Esophagus (tissue), 2 donors: ENCODE results near the gene SIM2. TPM values are rescaled to one million over a fixed set of nuclear protein-coding genes. Genes with fewer than 3 reads are reported as not detected.

Experiments used
- H3K27ac ChIP-seq, 2 donors: one replicate each; pipeline ENCODE4 v1.5.1; 2013; ENCODE audit warnings: low read depth in 2 of 2, mild to moderate bottlenecking in 2 of 2, inconsistent platforms in 1 of 2, low read length in 1 of 2, moderate library complexity in 1 of 2
- H3K27me3 ChIP-seq, 2 donors: one replicate each; pipeline ENCODE4 v1.6.1; 2013; ENCODE audit warnings: low read length in 2 of 2, control low read depth in 1 of 2, mild to moderate bottlenecking in 1 of 2; ENCODE audit not compliant: insufficient read depth in 2 of 2, control insufficient read depth in 1 of 2
- H3K36me3 ChIP-seq, 2 donors: one replicate each; pipeline ENCODE4 v1.6.1; 2013; ENCODE audit warnings: low read length in 1 of 2; ENCODE audit not compliant: control insufficient read depth in 2 of 2, insufficient read depth in 2 of 2
- H3K4me1 ChIP-seq, 2 donors: one replicate each; pipeline ENCODE4 v1.6.1; 2013; ENCODE audit warnings: low read length in 1 of 2; ENCODE audit not compliant: control insufficient read depth in 2 of 2, insufficient read depth in 2 of 2
- H3K4me3 ChIP-seq, 2 donors: one replicate each; pipeline ENCODE4 v1.5.1; 2013; ENCODE audit warnings: low read length in 2 of 2, mild to moderate bottlenecking in 2 of 2, low read depth in 1 of 2, moderate library complexity in 1 of 2
- H3K9me3 ChIP-seq, 2 donors: one replicate each; pipeline ENCODE4 v1.6.1; 2013; ENCODE audit warnings: mild to moderate bottlenecking in 2 of 2, low read depth in 1 of 2, low read length in 1 of 2, moderate library complexity in 1 of 2; ENCODE audit not compliant: control insufficient read depth in 2 of 2, insufficient read depth in 1 of 2
- WGBS, 2 donors: extraction: QIAGEN DNeasy Blood & Tissue Kit; methylation state at CpG; one replicate each; pipeline ENCODE4 v1.1.7; 2013; 5-methylcytosine and 5-hydroxymethylcytosine counted together
- polyA plus RNA-seq, 2 donors: library from polyadenylated mRNA; stranded (reverse); fragments of 200-250 nt; gene quantifications; one replicate each; pipeline ENCODE4 v1.2.3, GENCODE V29; 2013
- donor health status: healthy with polysubstance abuse.
- donor health status: Bipolar disorder and iron deficiency.

Gene SIM2
- polyA plus RNA-seq, 2 donors, result 18.7 to 42.9 TPM

- H3K36me3 ChIP-seq, result peaks cover 0 to 7% of the 10 kb centered on the region in 2 donors
- 66 to 69% methylated on average over 25 of the region's 25 CpGs for WGBS, 2 donors
- peaks cover 0 to 7% of the 10 kb centered on the region in 2 donors for H3K4me1 ChIP-seq
- H3K4me3 ChIP-seq, result no peak overlapping the region
- no peaks in the 10 kb centered on the region for H3K27me3 ChIP-seq
- no peak overlapping the region for H3K27ac ChIP-seq
- no peaks in the 10 kb centered on the region for H3K9me3 ChIP-seq
These were observed 23.8 kb downstream of the SIM2 start for GRCh38 chr21:36722370-36723368.

DNA sequence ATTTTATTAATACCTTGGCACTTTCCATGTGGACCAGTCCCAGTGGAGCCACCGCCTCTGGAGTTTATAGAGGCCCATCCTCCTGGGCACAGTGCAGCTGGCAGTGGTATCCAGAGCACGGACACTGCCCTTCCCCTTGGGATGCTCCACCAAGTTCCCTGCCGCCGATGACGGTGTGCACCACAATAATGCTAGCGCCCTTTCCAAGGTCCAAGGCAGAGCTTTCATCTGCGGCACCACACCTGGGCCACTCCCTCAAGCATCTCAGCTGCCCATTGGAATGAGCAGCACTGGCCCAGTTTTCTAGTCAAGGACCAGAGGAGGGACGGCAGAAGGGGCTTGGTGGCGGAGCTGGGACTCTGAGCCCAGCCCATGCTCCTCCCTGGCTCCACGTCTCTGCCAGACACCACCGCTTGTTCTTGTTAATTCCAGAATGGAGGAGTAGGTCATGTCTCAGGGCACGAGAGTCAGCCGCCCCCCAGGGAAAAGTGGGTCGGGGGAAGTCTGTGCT, 24.5 kb downstream of the SIM2 start:
- H3K4me3 ChIP-seq, result no peak overlapping the region
- WGBS, 2 donors, result 74 to 79% methylated on average over 14 of the region's 14 CpGs
- H3K27me3 ChIP-seq, result no peaks in the 10 kb centered on the region

GRCh38 chr21:36724660-36725059, 25.7 kb downstream of the SIM2 start:
- 65 to 68% methylated on average over 3 of the region's 3 CpGs for WGBS, 2 donors
- no peaks in the 10 kb centered on the region for H3K27me3 ChIP-seq
- peaks cover 0 to 11% of the 10 kb centered on the region in 2 donors for H3K36me3 ChIP-seq
- no peaks in the 10 kb centered on the region for H3K4me1 ChIP-seq
- no peak overlapping the region for H3K4me3 ChIP-seq
- H3K9me3 ChIP-seq, result no peaks in the 10 kb centered on the region
- H3K27ac ChIP-seq, result no peak overlapping the region

More for the DNA sequence above, 24.5 kb downstream of the SIM2 start:
- Histone ChIP-seq H3K27ac (no peak overlapping the region), H3K36me3 (peaks cover 0 to 11% of the 10 kb centered on the region in 2 donors), H3K4me1 (peaks cover 0 to 7% of the 10 kb centered on the region in 2 donors), H3K9me3 (no peaks in the 10 kb centered on the region)

DNA sequence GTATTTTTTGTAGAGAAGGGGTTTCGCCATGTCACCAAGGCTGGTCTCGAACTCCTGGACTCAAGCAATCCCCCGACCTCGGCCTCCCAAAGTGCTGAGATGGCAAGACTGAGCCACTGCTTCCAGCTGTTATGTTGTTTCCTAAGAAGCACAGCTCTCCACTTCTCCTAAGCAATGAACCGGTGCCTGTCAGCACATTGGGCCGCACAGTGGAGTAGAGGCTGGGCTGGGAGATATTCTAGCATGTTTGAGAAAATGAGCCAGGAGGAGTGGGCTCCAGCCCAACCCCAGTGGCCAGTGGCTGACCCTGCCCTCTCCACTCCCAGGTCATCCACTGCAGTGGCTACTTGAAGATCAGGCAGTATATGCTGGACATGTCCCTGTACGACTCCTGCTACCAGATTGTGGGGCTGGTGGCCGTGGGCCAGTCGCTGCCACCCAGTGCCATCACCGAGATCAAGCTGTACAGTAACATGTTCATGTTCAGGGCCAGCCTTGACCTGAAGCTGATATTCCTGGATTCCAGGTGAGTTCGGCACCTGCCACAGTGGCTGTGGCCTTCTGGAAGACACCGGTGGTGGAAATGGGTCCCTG, 27.0 kb downstream of the SIM2 start:
- no peaks in the 10 kb centered on the region for H3K27me3 ChIP-seq

GRCh38 chr21:36727866-36728265, 29.0 kb downstream of the SIM2 start:
- Histone ChIP-seq H3K9me3 (no peaks in the 10 kb centered on the region), H3K27ac (no peak overlapping the region), H3K27me3 (no peaks in the 10 kb centered on the region), H3K4me3 (no peak overlapping the region), H3K36me3 (peaks cover 0 to 25% of the 10 kb centered on the region in 2 donors), H3K4me1 (no peaks in the 10 kb centered on the region)
- WGBS, 2 donors, result 78 to 87% methylated on average over 6 of the region's 6 CpGs

More for the DNA sequence above, 27.0 kb downstream of the SIM2 start:
- H3K9me3 ChIP-seq, result no peaks in the 10 kb centered on the region
- 95 to 96% methylated on average over 12 of the region's 12 CpGs for WGBS, 2 donors
- peaks cover 0 to 14% of the 10 kb centered on the region in 2 donors for H3K36me3 ChIP-seq
- H3K4me1 ChIP-seq, result no peaks in the 10 kb centered on the region
- no peak overlapping the region for H3K27ac ChIP-seq
- H3K4me3 ChIP-seq, result no peak overlapping the region

- 67 to 77% methylated on average over 14 of the region's 14 CpGs for WGBS, 2 donors
- Histone ChIP-seq H3K27ac (no peak overlapping the region), H3K9me3 (no peaks in the 10 kb centered on the region), H3K36me3 (peaks cover 0 to 25% of the 10 kb centered on the region in 2 donors), H3K27me3 (no peaks in the 10 kb centered on the region), H3K4me1 (no peaks in the 10 kb centered on the region), H3K4me3 (no peak overlapping the region)
These were observed 29.6 kb downstream of the SIM2 start for GRCh38 chr21:36728371-36729111.

DNA sequence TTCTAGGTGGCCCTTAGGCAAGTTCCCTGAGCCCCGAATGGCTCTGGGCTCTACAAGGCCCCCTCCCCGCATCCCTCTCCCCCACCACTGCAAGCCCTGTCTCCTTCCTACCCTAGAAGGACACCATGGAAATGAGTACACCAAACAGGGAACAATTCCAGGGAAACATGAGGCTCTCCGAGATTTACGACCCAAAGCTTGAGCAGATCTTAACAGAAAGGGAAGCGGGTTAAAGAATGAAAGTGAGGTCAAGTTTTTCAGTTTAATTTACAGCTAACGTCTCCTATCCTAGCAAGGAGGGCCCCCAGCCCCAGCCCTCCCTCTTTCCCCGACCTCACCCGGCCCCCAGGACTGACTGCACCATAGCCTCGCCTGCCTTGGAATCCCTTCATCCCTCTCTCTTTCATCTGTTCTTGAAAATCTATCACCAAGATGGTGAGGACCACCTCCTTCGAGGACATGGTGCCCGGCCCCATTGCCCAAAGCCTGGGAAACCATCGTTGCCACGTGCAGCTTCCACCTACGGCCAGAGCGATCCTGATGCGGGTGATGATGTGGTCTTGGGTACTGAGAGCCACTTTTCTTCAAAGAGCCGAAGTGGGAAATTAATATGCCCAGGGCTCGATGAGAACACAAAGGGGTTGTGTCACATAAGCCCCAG, 30.5 kb downstream of the SIM2 start:
- Histone ChIP-seq H3K36me3 (peaks cover 0 to 25% of the 10 kb centered on the region in 2 donors), H3K4me3 (no peak overlapping the region), H3K27ac (no peak overlapping the region), H3K9me3 (no peaks in the 10 kb centered on the region), H3K4me1 (no peaks in the 10 kb centered on the region), H3K27me3 (no peaks in the 10 kb centered on the region)
- 83 to 87% methylated on average over 18 of the region's 18 CpGs for WGBS, 2 donors

DNA sequence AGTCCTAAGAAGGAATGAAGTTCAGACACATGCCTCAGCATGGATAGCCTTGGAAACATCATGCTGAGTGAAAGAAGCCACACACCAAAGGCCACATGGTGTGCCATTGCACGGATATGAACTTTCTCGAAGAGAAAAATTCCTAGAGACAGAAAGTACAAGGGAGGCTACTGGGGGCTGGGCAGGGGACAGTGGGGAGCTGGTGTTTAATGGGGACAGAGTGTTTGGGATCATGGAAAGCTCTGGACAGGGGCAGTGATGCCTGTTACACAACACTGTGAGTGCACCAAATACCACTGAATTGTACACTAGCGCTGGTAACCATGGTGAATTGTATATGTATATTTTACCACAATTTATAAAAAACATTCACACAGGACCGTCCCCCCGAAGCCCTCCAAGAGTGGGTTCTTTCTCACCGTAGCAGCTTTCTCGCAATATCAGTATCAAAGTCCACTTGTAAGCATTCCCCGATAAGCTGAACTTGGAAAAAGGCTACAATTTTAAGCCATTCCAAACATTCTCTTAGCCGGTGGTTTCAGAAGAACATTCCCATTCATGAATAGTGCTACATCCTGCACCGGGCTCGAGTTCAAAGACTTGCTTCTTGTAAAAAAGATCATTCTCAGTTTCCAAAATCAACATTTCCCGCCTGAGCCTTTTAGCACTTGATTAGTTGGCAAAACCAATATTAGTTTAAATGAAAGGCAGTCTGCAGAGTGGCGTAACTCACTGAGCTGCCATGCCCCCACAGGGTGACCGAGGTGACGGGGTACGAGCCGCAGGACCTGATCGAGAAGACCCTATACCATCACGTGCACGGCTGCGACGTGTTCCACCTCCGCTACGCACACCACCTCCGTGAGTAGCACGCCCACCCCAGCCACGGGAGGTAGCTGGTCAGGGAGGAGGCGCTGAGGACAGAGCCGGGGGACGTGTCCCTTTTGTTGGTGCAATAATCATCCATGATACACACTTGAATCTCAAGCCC, 31.7 kb downstream of the SIM2 start:
- Histone ChIP-seq H3K4me1 (no peaks in the 10 kb centered on the region), H3K36me3 (peaks cover 0 to 34% of the 10 kb centered on the region in 2 donors), H3K27me3 (no peaks in the 10 kb centered on the region), H3K9me3 (no peaks in the 10 kb centered on the region), H3K4me3 (no peak overlapping the region), H3K27ac (no peak overlapping the region)
- 68 to 72% methylated on average over 30 of the region's 30 CpGs for WGBS, 2 donors
